Prostate gland (tissue), 2 donors: ENCODE data around the gene SEC14L2.

Source experiments
- CTCF ChIP-seq, 4 experiments: fragments of 200-600 bp in 2 of 4; fragments of 450-650 bp in 2 of 4; sonication (generic) in 2 of 4; IDR thresholded peaks; 1 replicate in 3 of 4; 2 replicates in 1 of 4; pipeline ENCODE4 v1.5.1; 2016 to 2019; ENCODE audit warnings: antibody characterized with exemption in 4 of 4, mild to moderate bottlenecking in 2 of 4, moderate library complexity in 2 of 4
- POLR2AphosphoS5 ChIP-seq: sonication (generic); formaldehyde crosslinking; IDR thresholded peaks from one replicate; pipeline ENCODE4 v1.6.1; 2017; ENCODE audit warnings: antibody characterized with exemption

GRCh38 chr22:30471616-30472318, 74.9 kb downstream of the SEC14L2 start, which contains the start of gene SEC14L3:
- no peak for TF ChIP-seq CTCF (IDR thresholded peaks at IDR 0.05)
- TF ChIP-seq POLR2AphosphoS5, result no peak
